OCI-LY1 (cell line): ENCODE data around the gene CD22.
A peak's percentile ranks its signal among the peaks of the same experiment; 100 is the strongest.

ENCODE experiments used
- H2AFZ ChIP-seq: fragments of 200-600 bp; sonication (generic), shearing (Covaris generic); 2 replicates; pipeline ENCODE4 v1.6.0; 2014; ENCODE audit warnings: antibody characterized with exemption, mild to moderate bottlenecking, low read length
- H3F3A ChIP-seq: fragments of 200-600 bp; sonication (generic), shearing (Covaris generic); 2 replicates; pipeline ENCODE4 v1.6.0; 2014; ENCODE audit warnings: mild to moderate bottlenecking, antibody characterized with exemption, low read length, moderate library complexity; ENCODE audit not compliant: insufficient read depth
- H3K27ac ChIP-seq: fragments of 200-600 bp; sonication (generic); 2 replicates; pipeline ENCODE4 v1.5.1; 2014; ENCODE audit warnings: low read length, mixed run types, mild to moderate bottlenecking, low read depth; ENCODE audit not compliant: poor library complexity, severe bottlenecking
- H3K27me3 ChIP-seq: fragments of 200-600 bp; sonication (generic); 2 replicates; pipeline ENCODE4 v1.6.0; 2014; ENCODE audit warnings: antibody characterized with exemption, mild to moderate bottlenecking, low read length, moderate library complexity; ENCODE audit not compliant: insufficient read depth
- H3K36me3 ChIP-seq: fragments of 200-600 bp; sonication (generic); 2 replicates; pipeline ENCODE4 v1.6.1; 2014; ENCODE audit warnings: mild to moderate bottlenecking, antibody characterized with exemption, low read length, moderate library complexity, mixed read lengths; ENCODE audit not compliant: insufficient read depth
- H3K4me1 ChIP-seq: fragments of 200-600 bp; sonication (generic); 2 replicates; pipeline ENCODE4 v1.5.1; 2014; ENCODE audit warnings: mild to moderate bottlenecking, low read length, moderate library complexity; ENCODE audit not compliant: insufficient read depth, severe bottlenecking
- H3K4me2 ChIP-seq: fragments of 200-600 bp; sonication (generic), shearing (Covaris generic); 2 replicates; pipeline ENCODE4 v1.6.1; 2014; ENCODE audit warnings: low read length
- H3K4me3 ChIP-seq: fragments of 200-600 bp; sonication (generic); 2 replicates; pipeline ENCODE4 v1.5.1; 2014; ENCODE audit warnings: low read length, low read depth, mild to moderate bottlenecking, mixed read lengths; ENCODE audit not compliant: poor library complexity, severe bottlenecking
- H3K79me2 ChIP-seq: fragments of 200-600 bp; shearing (Covaris generic); 2 replicates; pipeline ENCODE4 v1.6.1; 2016; ENCODE audit warnings: mixed run types, low read length, mixed read lengths; ENCODE audit not compliant: insufficient read depth
- H3K9ac ChIP-seq: fragments of 200-600 bp; sonication (generic), shearing (Covaris generic); 2 replicates; pipeline ENCODE4 v1.6.1; 2014; ENCODE audit warnings: mild to moderate bottlenecking, low read length, mixed read lengths
- H3K9me2 ChIP-seq: fragments of 200-600 bp; sonication (generic), shearing (Covaris generic); 2 replicates; pipeline ENCODE4 v1.6.1; 2014; ENCODE audit warnings: low read depth, mild to moderate bottlenecking, low read length, mixed read lengths
- H3K9me3 ChIP-seq: fragments of 200-600 bp; shearing (Covaris generic); 2 replicates; pipeline ENCODE4 v1.6.1; 2014; ENCODE audit warnings: low read length, mixed read lengths
- H4K20me1 ChIP-seq: fragments of 200-600 bp; sonication (generic), shearing (Covaris generic); 2 replicates; pipeline ENCODE4 v1.6.0; 2016; ENCODE audit warnings: mild to moderate bottlenecking, low read length; ENCODE audit not compliant: insufficient read depth
- CTCF ChIP-seq: fragments of 200-600 bp; sonication (generic), shearing (Covaris generic); IDR thresholded peaks from 2 replicates; pipeline ENCODE4 v1.5.1; 2017; ENCODE audit warnings: mild to moderate bottlenecking, antibody characterized with exemption, low read length, moderate library complexity, mixed read lengths
- EZH2 ChIP-seq: fragments of 200-600 bp; sonication (generic), shearing (Covaris generic); IDR thresholded peaks from 2 replicates; pipeline ENCODE4 v1.8.0; 2017; ENCODE audit warnings: borderline replicate concordance, mixed run types, mild to moderate bottlenecking, antibody characterized with exemption, low read length, moderate library complexity, mixed read lengths

The CD22 gene

GRCh38 chr19:35352448-35353304 is 23.7 kb downstream of the CD22 start:
- Histone ChIP-seq H3K27me3 (no peaks in the 10 kb centered on the region), H3K4me3 (no peak overlapping the region), H3K9me3 (no peaks in the 10 kb centered on the region), H3K9me2 (no peaks in the 10 kb centered on the region), H3K4me1 (peaks cover 8% of the 10 kb centered on the region), H3F3A (no peaks in the 10 kb centered on the region), H3K4me2 (no peak overlapping the region), H3K9ac (no peak overlapping the region), H3K79me2 (no peaks in the 10 kb centered on the region), H3K27ac (no peak overlapping the region), H4K20me1 (no peaks in the 10 kb centered on the region), H3K36me3 (no peaks in the 10 kb centered on the region), H2AFZ (no peak overlapping the region)
- no peak for TF ChIP-seq EZH2
- TF ChIP-seq CTCF, result peak; percentile 87

GRCh38 chr19:35353635-35354034 is 24.6 kb downstream of the CD22 start:
- Histone ChIP-seq H3F3A (no peaks in the 10 kb centered on the region), H3K9ac (no peak overlapping the region), H4K20me1 (no peaks in the 10 kb centered on the region), H3K9me3 (no peaks in the 10 kb centered on the region), H3K4me1 (peaks cover 3% of the 10 kb centered on the region), H3K4me2 (no peak overlapping the region), H3K4me3 (no peak overlapping the region), H3K79me2 (no peaks in the 10 kb centered on the region), H2AFZ (no peak overlapping the region), H3K27ac (no peak overlapping the region), H3K36me3 (no peaks in the 10 kb centered on the region), H3K27me3 (no peaks in the 10 kb centered on the region), H3K9me2 (no peaks in the 10 kb centered on the region)
- no peak for TF ChIP-seq CTCF

- no peak overlapping the region for H3K9ac ChIP-seq
- TF ChIP-seq EZH2 (no peak), CTCF (no peak)
- H3K4me2 ChIP-seq, result no peak overlapping the region
- no peaks in the 10 kb centered on the region for H3K79me2 ChIP-seq
- no peaks in the 10 kb centered on the region for H3F3A ChIP-seq
- H3K4me3 ChIP-seq, result no peak overlapping the region
- H3K27ac ChIP-seq, result no peak overlapping the region
- H3K4me1 ChIP-seq, result no peaks in the 10 kb centered on the region
- H4K20me1 ChIP-seq, result no peaks in the 10 kb centered on the region
- no peak overlapping the region for H2AFZ ChIP-seq
- H3K27me3 ChIP-seq, result no peaks in the 10 kb centered on the region
- no peaks in the 10 kb centered on the region for H3K36me3 ChIP-seq
- H3K9me2 ChIP-seq, result no peaks in the 10 kb centered on the region
- no peaks in the 10 kb centered on the region for H3K9me3 ChIP-seq
These were observed 25.9 kb downstream of the CD22 start for GRCh38 chr19:35354898-35355297.
